HG02970 (cell line): Measurements from ENCODE around the gene TBC1D16.

Experiments
- ATAC-seq: cut with Tn5 transposase; IDR thresholded peaks from one replicate; pipeline ENCODE4 v1.9.1; 2021; ENCODE audit warnings: mild to moderate bottlenecking, moderate library complexity, moderate number of reproducible peaks; ENCODE audit not compliant: unreplicated experiment, low FRiP score

The TBC1D16 gene

DNA sequence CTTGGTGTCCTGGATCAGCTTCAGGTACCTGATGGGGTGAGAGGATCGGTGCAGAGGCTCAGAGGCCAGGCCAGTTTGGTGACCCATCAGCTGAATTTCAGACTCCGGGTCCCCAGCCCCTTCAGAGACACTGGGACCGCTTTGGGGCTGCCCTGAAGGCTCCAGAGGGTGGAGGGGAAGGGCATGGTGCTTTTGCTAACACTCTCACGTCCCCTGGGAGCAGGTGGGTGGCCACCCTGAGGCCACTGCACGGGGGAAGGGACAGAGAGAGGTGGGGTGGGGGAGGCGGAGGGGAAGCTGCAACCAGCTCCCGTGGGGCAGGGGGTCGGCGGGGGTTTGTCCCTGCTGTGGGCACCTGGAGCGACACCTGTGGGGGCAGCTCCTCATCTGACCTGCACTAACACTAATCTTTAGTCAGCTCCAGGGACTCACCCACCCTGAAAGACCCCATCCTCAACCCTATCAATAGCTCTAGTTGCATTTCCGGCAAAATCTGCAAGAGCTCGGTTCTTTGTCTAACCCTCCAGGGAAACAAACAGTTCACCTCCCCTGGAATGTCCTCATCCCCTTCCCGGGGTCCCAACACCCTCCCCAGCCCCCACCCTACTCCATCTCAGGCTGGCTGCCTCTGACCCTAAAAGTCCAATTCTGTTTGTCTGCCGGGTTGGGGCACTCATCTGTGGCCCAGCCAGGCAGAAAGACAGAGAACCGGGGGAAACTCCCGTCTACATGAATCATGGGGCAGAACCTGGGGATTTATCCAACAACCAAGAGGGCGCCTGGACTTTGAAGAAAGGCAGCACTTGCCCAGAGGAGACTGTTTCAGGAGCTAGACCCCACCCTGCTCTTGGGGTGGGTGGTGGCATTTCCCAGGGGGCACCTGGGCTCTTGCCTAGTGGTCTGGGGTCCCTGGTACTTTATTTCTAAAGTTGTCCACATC lies 104.5 kb downstream of the TBC1D16 start:
- no peak for ATAC-seq

- no peak for ATAC-seq
These were observed 105.4 kb downstream of the TBC1D16 start for GRCh38 chr17:79930062-79930876.

- no peak for ATAC-seq
These were observed 106.2 kb downstream of the TBC1D16 start for GRCh38 chr17:79929257-79930061.

DNA sequence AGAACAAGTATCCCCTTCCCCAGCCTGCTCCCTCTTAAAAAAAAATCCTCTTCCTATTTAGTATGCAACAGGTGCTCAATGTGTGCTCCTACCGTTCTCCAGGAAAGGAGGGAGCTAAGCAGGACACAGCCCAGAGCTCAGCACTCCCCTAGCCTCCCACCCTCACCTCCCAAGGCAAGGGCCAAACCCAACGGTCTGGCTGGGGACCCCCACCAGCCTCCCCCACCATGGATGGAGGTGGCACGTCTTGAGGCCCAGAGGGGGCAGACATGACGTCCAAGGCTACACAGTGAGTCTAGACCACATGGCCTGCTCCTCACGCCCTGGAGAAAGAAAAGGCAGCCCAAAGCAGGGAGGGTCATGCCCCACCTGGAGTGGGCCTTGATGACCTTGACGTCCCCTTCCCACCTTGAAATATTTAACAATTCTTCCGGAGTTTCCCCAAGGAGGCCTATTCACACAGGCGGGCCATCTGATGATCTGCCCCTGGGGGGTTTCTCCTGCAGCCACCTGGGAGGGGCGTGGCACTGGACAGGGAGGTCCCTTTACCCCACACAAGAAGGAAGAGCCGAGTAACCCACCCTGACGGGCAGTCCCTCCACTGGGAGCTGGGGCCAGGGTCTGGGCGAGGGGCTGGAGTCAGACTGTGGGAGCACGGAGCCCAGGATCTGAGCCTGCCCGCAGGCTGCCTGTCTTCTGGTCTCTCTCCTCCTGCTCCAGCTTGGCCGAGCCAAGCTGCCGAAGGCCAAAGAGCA lies 107.0 kb downstream of the TBC1D16 start:
- ATAC-seq = no peak

DNA sequence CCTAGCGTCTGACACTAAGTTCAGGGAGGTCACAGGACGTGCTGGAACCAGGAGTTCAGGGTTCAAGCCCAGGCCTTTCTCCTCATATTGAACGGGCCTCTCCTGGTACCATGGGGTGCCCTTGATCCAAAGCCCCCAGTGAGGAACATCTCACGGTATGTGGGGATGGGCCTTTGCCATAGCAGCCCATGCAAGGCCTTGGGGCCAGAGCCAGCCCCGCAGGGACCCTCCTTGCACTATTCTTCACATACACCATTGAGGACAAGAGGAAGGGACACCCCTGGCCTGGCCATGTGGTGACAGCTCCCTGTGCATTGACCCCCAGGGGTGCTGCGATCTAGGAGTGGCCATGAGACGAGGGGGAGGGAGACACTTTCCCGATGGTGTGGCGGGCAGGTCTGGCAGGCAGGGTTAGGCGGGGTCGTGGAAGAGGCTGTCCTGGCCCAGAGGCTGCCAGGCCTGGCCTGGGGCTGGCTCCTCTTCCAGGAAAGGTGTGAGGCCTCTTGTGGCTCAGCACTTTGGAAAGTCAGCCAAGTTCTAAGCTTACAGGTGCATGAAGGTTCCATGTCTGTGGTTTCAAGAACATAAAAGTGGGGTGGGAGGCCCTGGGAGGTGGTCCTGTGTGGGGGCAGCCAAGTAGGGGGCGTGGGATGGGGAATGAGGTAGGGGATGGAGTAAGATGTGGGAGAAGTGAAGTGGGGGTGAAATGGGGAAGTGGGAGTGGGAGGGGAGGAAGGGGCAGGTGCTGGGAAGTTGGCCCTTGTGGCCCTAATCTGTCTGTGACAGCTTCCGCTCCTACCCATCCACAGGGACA lies 107.8 kb downstream of the TBC1D16 start:
- ATAC-seq = no peak

DNA sequence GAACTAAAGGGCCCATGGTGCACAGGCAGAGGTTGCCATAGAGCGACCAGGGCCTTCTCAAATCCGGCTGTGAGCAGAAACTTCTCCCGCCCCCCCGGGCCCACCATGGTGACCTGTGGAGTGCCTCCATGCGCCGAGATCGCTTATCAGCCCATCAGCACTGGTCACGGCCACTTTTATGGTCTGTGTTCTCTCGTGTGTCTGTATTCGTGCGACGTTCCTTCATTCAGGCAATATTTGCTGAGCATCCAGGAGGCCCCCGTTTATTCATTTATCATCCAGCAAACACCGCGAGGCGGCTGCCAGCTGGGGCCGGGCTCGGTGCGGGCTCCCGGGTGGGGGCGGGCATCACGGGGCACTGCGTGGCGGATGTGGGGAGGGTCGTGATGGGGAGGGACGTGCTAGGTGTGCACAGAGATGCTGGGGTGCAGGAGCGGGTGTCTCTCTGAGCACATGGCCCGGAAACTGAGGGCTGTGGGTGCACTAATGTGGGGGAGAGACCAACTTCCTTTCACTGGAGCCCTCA lies 108.5 kb downstream of the TBC1D16 start:
- ATAC-seq = no peak

DNA sequence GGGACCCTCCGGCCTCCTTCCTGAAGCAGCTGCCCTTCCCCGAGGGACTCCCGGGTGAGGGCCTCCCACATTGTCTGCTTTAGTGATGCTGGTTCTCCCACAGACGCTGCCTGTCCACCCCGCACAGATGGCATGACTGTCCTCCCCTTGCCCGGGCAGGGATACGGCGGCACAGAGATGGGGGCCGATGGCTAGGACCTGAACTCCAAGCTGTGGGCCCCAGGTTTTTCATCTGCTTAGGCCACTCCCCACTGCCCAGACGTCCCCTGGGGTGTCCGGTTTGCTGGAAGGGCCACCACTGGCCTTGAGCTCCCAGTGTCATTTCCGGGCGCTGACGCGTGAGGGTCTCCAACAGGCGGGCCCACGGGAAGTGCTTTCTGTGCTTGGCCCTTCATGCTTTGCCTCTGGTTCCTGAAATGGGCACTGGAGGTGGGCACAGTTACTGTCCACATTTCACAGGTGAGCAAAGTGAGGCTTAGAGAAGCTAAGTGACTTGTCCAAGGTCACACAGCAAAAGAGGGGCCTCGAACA lies 109.0 kb downstream of the TBC1D16 start:
- no peak for ATAC-seq

DNA sequence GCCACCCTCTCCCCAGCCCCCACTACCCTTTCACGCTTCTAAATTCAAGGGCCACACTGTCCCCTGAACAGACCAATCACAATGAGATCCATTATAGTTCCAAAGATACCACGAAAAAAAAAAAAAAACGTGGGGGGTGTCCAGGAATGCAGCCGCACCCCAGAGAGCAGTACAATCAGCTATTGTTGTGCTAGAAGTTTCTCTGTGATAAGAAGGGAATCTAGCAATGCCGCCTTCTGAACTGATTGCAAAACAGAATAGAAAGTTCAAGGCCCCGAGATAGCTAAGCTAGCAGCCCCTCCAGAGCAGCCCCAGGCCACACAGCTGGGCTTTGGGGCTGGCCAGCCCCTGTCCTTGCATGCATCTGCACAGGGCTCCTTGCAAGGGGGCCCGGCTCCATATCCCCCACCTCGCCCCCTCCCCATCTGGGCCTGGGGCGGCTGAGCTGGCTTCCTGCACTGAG lies 109.5 kb downstream of the TBC1D16 start:
- ATAC-seq = no peak

DNA sequence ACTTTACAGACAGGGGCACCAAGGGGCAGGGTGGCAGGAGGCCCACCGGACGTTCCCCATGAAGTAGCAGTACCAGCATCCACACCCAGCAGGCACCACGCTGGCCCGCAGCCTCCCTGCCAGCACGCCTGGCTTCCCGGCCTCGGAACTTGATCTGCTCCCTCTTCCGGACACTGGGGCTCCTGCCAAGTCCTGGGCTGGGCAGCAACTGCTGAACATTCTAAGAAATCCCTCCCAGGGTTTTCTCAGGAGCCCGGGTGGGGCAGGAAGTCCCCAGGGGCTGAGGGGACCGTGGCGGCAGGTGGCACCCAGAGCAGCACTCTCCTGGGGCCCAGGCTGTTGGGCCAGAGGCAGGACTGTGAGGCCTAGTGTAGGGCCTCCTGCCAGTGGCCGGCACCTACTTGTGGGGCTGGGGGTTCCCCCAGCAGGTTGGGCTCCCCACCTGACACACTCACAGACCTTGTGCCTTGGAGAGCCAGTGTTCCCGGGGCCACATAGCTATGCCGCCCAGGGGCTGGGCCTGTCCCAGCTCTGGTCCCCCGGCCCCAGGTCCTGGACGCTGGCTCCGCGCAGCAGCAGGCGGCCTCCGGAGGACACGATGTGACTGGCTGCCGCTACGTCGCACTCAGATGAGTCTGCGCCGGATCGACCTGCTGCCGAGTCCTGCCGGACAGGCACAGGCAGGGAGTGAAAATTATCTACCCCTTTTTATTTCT lies 110.3 kb downstream of the TBC1D16 start:
- ATAC-seq = no peak

DNA sequence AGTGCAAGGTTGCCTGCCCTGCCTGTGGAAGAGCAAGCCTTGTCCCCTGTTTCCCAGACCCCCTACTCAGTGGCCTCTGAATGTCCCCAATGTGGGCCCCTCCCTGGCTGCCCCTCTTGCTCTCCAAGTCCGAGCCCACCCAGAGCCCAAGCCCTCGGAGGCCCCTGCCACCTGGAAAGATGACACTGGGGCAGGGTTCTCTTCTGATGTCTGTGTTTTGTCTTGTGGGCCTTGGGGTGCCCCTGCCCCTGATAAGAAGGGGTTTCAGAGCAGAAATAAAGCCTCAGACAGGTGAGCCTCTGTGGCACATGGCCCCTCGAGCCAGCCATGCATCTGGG lies 111.1 kb downstream of the TBC1D16 start:
- no peak for ATAC-seq

- no peak for ATAC-seq
These were observed 111.6 kb downstream of the TBC1D16 start for GRCh38 chr17:79923974-79924638.

DNA sequence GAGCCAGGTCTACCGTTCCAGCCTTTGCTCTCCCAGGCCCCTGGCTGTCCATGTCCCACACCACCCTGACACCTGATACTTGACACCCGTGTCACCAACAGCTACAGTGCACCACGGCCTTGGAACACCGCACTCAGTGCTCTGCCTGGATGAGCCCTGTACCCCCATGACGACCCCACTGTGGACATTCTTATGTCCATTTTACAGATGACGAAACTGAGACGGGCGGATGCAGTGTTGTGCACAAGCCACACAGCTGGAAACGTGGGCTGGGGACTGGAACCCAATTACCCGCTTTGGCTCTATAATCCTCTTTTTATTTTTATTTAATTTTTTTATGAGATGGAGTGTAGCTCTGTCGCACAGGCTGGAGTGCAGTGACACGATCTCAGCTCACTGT lies 112.9 kb downstream of the TBC1D16 start:
- ATAC-seq = no peak

GRCh38 chr17:79922116-79922601 lies 113.5 kb downstream of the TBC1D16 start:
- no peak for ATAC-seq

GRCh38 chr17:79921411-79922115 lies 114.1 kb downstream of the TBC1D16 start:
- no peak for ATAC-seq

- ATAC-seq = no peak
These were observed 114.8 kb downstream of the TBC1D16 start for GRCh38 chr17:79920751-79921410.
